Fibroblast of lung (primary cell): ENCODE data around the gene RIMBP3B.
"Not testable (repeated sequence)": the region's sequence is repeated elsewhere in the genome, so short reads cannot be mapped to it uniquely, and the experiment has no call there.

Experiments
- CTCF ChIP-seq, 2 donors: IDR thresholded peaks in 1 of 2; conservative IDR thresholded peaks in 1 of 2; 1 replicate in 1 of 2; 2 replicates in 1 of 2; pipeline ENCODE4 v1.5.1; 2011 to 2012; ENCODE audit warnings: low read length in 2 of 2, control low read depth in 1 of 2, inconsistent platforms in 1 of 2, low read depth in 1 of 2, mild to moderate bottlenecking in 1 of 2
- EZH2 ChIP-seq: IDR thresholded peaks from 2 replicates; pipeline ENCODE4 v1.5.1; 2012; ENCODE audit warnings: low read length, control low read depth, mild to moderate bottlenecking; ENCODE audit errors: missing control alignments

DNA sequence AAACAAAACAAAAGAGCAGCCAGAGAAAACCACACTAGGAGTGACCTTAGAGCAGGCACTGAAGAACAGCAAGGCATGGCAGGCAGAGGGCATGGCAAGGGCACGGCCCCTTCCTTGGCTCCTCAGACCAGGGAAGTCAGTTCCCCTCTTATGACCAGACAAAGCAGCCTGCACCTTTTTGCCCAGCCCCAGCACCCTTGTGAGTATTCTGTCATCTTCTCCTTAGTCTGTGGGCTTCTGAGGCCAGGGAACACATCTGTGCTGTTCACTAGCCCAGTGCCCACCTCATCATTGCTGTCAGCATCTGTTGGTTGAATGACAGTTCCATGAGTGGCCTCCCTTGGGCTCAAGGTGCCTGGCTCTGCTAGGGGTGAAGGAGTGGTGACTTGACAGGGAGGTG is 23.6 kb downstream of the RIMBP3B start:
- not testable (repeated sequence) for TF ChIP-seq CTCF (conservative IDR thresholded peaks at IDR 0.05 in 1 of 2, IDR thresholded peaks at IDR 0.05 in 1 of 2; ENCODE audit: low read depth in 1 of 2, low read length in 2 of 2); EZH2
